COLO829 (cell line): Measurements from ENCODE around the gene DNAH10.

Experiments used
- DNase-seq: peaks from one replicate; pipeline ENCODE4 v3.0.0; 2012; ENCODE audit warnings: low spot score

The DNAH10 gene

DNA sequence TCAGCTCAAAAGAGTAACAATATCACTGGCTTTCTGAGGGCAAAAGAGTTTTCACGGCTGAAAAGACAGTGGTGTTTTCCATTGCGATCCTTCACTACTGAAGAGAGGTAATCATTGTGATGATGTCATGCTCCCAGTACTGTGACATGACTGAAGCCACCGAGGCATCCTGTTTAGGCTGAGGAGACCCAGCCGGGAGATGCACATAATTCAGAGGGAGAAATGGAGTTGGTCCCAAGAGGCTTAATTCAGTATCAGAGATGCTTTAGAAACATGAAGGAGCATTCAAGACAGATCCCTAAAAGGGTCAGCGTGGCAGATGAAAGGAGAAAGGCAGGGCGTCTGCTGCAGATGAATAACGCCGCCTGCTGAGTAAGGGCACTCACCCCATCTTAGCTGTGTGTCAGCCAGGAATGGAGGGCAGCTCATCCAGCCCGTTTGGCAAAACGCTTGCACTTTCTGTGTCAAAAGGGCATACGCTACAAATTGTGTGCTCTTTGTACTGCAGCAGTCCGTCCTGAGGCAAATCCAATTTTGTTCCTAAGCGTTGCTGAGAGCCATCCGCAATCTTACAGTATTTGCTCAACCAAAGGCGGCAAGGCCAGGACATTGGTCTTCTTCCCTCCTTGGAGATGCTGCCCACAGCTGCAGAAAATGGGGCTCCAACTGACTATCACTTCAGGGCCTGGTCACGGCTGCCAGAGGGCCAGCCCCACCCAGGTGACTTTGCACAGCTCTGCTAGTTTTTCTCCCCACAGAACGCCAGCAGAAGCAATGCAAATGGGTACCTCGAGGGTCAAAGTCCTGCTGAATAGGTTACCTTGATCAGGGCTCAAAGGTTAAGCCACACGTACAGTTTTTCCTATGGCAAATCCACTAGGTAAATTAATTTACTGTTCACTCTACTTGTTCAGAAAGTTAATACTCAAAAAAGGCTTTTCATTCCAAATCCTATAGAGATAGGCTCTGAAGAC is 187.0 kb downstream of the DNAH10 start:
- no peak for DNase-seq

DNA sequence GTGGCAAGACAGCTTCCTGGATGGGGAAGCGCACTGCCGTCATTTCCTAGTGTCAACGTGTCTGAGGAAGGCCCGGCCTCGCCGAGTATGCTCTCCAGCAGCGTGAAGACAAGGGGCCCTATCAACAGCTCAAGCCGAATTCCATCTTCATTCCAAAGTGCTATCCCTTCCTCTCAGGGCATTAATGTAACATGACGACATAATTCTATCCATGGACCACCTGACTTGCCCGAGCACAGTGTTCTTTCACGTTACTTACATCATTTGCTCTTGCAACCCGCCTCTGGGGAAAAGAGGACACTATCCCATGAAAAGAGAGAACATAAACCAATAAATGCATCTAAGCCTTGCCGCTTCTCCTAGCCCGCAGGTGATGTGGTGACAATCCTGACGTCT is 187.7 kb downstream of the DNAH10 start:
- no peak for DNase-seq

DNA sequence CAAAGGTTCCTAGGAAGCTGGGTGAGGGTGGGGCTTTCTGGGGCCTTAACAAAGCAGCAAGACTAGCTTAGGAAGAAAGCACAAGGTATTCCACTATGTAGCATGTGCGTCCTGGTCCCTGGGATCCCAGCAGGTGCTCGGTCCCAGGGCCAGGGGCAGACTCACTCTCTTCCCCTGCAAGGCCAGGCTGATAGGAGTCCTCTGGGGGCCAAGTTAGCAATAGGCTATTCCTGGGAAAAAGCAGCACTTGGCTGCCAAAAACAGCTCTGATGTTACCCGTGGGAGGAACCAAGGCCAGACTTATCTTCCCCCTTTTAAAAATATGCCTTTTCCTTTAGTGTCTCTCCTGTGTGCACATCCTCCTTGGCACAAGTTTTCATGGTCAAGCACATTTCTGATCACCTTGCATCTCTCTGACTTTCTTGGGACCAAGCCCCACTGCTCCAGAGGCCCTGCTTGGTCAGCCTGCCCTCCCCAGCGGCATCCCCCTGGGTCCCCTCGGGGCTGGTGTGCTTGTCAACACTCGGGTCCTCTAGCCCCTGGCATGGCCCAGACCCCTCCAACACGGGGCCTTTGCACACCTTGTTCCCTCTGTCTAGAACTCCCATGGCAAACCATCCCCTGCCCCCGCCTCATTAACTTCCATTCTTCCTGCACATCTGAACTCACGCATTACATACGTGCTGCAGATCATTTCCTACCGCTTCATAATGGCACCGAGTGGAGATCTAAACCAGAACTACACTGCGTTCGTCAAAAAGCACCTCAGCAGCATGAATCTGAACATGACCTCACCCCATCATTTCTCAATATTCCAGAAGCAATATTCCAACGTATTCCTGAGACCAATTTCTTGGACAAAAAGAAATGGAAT is 188.6 kb downstream of the DNAH10 start:
- no peak for DNase-seq

DNA sequence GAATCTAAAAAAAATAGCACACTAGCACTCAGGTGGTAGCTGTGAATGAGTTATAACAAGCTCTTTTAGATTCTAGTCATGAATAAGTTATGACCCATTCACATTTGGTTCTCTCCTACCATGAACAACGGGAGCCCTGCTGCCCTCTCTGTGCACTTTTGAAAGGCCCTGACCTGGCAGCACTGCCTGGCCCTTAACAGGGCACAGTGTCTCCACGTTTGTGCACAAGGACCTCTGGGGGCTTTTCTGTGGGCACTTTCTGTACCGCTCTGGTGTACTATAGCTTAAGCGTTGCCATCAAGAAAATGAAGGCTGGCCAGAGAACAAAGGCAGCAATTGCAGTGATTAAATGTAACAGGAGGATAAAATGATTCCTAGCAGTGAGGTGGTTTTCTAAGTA is 189.4 kb downstream of the DNAH10 start:
- DNase-seq: no peak

DNA sequence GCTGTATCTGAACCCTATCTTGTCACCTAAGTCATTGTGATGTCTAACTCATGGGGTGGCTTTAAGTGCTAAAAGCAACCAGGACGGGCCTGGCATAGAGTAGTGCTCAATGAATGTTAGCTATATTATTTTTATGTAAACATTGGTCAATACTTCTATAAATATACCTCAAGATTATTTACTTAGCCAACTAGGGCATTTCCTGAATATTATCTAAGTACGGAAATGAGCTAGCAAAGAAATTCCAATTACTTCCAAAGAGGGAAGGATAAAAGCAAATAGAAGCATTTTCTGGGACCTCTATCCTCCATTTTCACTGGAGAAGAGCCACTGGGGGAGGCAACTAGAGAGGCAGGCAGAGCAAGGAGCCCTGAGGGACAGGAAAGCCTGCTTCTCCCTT is 189.9 kb downstream of the DNAH10 start:
- no peak for DNase-seq

DNA sequence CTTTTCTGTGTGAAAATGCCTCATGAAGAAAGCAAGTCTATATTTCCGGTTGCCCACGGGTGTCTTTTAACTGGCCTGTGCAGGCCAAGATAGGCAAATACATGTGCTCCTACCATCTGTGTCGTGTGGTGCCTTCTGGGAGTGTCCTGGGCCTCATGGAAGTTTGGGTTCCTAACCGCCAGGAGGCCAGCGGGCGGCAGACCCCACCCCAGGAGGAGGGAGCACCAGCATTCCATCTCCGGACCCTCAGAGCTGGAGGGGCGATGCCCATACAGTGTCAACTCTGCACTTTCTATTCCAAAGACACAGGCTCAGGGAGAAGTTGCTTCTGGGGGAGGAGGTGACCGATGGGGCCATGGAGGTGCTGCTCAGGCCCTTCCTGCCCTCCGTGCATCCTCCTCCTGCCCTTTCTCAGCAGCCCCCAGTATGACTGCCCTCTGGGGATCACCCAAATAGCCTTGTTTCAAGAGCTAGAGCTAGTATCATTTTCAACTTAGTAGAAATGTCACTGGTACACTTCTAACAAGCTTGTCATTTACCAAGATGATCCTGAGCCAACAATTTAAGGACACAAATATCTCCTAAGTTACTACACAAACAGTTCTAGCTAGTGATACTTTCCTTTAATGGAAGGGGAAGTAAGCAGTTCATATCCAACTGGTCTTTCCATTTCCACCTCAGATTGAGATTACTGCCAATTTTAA is 192.7 kb downstream of the DNAH10 start:
- DNase-seq: no peak

DNA sequence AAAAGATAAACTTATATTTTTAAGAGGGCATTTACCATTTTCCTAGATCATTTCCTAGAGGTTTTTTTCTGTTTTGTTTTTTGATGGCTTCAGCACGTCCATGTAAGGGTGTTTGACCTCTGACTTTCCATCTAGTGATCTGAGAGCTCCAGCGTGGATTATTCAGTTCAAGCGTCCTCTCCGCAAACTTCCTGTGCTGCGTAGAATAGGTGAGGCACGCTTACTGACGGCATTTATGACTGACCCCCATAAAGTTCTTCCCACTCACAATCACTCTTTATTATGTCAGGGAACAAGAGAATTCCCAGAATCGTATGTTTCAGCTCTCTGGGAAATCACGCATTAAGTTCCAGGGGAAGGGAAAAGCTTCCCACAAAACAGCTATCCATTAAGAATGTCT is 194.1 kb downstream of the DNAH10 start:
- DNase-seq: no peak

DNA sequence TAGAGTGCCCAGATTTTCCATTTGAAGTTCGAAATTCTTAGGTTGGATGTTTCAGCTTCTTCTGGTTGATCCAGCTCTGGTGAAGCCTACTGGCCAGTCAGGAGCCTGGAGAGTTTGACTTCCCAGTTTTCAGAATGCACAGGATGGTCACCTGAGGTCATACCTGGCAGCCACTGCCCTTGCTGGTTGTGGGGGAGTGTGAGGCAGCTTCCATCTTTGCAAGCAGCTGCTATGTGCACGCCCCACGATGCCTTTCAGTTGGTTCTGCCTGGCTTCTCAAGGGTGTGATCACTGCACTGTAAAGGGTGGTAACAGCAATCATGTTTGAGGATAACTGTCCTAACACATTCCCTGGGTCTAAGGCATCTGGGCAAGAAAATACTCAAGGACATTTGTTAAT is 195.1 kb downstream of the DNAH10 start:
- DNase-seq: no peak

DNA sequence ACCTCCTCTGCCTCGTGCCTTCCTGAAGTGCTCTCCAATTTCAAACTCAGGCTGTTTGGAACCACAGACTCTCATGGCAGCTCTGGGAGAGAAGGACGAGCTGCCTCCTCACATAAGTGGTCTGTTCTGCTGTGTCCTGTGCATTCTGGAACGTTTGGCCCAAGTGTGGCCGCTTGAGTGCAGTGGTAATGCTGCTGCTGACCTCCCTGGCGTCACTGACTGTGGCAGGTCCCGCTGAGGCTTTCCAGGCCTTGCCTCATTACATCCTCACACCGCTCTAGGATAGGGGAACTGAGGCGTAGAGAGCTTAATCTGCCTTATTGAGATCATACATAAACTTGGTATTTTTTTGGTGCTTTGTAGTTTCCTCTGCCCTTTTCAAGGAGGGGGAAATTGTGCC is 196.4 kb downstream of the DNAH10 start:
- DNase-seq: no peak

DNA sequence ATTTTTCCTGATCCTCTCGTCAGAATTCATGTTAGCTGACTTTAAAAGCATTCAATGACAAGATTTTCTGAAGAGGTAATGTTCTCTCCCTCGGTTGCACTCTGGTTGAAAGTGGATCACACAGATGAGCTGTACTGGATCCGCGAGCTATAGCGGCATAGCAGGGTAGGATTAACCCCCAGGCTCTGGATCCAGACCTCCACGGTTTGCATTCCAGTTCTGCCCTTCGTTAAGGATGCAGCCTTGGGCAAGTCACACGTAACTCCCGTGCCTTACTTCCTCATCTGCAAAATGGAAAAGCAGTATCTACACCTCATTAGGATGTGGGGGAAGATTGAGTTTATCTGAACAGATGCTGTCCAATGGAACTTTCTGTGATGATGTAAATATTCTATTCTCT is 196.8 kb downstream of the DNAH10 start:
- no peak for DNase-seq

DNA sequence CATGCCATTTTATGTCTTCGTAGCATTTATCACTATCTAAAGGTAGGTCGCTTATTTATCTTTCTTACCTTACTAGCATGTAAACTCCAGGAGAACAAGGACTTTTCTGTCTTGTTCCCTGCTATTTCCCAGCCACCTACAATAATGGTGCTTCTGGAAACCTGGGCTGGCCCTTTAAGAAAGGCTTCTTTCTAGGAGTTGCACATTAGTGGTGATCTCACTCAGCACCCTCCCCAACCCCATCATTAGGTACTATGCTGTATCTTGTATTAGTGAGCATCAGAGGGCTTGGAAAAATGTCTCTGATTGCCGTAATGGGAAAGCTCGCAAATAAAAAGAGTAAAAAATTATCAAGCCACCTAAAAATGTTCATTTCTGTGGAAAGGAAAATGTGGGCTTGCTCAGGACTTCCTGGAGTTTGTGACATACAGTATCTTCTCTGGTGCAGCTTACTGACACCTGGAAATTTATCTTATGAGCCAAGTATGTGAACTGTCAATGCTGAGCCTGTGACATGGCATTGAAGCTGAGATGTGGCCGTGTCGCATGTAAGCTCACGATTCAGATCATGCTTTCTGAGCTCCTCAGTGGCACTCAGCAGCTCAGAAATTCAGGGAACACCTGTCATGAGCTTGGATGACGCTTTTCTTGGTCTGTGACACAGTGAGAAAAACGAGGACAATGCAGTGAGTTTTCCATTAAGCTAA is 198.1 kb downstream of the DNAH10 start:
- no peak for DNase-seq

DNA sequence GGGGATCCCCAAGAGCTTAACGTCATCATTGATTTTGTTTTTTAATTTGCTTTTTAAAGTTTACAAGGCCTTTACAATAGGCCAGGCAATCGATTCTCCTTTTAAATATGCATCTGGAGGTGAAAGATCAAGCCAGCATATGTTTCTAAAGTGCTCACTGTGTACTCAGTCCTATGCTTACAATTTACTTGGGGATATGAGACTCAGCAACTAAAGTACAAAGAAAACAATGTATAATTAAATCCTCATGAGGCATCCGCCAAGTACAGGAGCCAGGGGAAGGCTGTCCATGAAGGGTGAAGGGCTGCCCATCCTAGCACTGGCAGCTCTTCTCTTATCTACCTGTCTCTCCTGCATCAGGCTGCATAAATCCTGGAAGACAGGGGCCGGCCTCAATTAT is 198.8 kb downstream of the DNAH10 start:
- no peak for DNase-seq

DNA sequence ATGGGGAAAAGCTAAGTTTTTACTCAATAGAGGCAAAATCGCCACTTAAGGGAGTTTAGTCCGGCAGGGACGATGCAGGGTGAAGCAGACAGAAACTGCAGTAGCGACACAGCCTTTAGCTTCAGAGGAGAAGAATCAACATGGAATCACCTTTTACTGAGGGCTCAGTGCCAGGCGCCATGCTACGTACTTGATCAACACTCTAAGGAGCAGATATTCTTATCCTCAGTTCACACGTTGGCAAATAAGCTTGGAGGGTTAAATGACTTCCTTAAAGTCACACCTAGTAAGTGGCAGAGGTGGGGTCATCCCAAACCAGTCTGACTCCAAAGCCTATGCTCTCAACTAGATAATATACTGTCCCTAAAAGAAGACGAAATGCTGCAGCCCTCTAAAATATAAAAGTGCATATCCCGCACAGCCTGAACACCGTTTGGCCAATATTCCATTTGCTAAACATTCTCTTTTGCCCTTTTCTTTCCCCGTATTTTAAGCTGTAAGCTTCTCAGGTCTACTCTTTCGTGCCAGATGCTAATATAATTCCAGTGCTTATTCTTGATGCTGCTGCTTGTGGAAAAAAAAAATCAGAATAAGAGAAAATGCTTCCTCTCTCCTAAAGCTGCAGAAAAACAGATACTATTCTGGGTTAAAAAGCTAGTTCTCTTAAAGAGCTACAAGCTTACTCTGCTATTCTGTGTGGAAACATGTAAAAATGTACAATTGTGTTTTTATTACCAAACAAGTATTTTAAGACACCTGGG is 199.7 kb downstream of the DNAH10 start:
- no peak for DNase-seq

DNA sequence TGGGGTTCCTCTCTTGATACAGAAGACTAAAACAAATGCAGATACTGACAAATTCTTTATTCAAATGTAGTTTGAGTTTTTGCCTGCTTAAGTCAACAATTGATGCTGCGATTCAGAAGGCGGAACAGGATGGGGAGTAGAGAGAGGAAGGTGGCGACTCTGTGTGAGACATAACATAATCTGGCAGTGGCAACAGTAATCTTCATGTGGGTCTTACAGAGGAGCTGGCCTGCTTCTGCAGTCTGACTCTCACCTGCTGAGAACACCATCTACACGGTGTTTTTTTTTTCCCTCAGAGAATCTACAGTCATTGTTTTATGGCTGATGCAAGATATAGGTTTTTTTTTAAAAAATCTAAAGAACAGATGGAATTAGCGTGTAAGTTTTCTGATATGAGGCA is 200.4 kb downstream of the DNAH10 start:
- DNase-seq: no peak

DNA sequence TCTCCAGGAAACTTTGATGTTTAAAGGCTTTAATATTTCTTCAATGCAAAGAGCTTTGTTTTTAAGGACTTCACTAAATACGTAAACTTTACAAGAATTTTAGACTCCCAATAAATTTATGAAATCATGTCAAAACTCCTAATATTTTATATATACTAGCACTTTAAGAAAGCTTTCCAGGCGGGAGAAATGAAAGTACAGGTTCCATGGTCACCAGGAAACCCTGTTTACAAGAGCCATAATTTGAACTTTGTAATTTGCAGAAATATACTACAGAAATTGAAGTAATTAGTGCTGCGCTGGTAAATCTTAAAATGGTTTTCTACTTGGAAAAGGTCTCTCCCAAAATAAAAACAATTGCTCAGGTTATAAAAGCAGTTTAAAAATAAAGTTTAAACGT is 201.7 kb downstream of the DNAH10 start:
- no peak for DNase-seq

DNA sequence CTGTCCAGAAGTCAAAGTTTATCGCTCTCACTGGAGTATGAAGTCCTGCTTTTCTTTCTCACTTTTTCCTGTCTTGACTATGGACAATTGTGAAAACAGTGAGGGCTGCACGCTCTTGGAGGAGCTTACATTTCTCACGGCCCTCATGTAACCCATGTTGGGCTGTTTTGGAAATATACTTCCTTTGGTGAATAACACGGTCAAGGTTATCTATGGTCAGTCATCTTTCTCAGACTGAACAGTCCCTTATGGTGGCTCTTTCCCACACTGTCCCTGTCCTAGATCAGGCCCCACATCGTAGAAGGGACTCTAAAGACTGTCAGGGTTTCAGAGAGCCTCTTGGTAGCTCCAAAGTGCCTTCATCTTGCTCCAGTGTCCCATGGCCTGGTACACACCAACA is 203.3 kb downstream of the DNAH10 start:
- DNase-seq: no peak

DNA sequence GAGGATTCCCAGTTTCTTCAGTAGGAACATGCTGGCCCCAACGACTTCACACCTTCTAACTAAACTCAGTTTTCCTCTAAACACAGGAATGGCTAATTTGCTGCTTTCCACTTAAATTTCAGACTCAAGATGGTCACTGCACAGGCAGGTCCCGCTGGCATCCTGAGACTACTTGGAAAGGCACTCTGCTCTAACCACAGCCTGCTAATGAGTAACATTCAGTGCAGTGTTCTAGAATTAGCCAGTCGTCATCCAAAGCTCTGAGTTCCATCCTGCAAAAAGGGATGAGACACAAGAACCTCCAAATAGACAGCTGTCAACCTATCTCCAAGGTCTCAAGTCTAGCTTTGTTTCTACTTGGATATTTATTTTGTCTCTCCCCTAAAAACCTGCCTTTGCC is 204.5 kb downstream of the DNAH10 start:
- no peak for DNase-seq

DNA sequence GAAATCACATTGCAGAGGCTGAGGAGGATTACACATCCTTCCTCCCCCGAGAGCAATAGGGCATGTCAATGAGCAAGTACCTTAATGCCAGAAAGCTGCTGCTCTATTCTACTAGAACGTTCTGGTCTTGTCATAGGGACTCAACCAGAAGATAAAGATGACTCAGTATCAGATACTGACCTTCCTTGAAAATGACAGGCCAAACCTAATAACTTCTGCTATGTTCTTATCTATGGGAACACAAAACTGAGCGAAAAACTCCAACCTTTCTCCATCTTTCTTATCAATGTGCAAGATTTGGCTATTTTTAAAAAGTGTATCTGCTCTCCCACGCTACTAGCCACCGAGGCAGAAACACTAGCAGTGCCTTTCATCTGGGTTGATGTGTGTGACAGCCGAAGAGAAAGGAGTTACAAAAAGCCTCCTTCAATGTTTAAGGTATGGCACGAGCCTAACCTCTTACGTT is 205.1 kb downstream of the DNAH10 start:
- no peak for DNase-seq

DNA sequence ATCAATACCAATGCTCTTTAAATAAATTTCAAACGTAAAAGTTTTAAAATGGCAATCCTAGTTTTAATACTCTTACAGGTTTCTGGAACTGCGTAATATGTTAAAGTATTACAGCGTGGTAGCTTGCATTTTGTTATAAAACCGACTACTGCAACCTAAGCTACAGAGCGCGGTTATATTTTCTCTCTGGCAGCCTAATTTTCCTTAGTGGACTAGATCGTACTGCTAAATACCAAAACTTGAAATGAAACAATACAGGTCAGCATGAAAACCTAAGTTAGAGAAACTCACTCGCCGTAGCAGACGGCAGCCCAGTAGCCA is 209.3 kb downstream of the DNAH10 start:
- no peak for DNase-seq

DNA sequence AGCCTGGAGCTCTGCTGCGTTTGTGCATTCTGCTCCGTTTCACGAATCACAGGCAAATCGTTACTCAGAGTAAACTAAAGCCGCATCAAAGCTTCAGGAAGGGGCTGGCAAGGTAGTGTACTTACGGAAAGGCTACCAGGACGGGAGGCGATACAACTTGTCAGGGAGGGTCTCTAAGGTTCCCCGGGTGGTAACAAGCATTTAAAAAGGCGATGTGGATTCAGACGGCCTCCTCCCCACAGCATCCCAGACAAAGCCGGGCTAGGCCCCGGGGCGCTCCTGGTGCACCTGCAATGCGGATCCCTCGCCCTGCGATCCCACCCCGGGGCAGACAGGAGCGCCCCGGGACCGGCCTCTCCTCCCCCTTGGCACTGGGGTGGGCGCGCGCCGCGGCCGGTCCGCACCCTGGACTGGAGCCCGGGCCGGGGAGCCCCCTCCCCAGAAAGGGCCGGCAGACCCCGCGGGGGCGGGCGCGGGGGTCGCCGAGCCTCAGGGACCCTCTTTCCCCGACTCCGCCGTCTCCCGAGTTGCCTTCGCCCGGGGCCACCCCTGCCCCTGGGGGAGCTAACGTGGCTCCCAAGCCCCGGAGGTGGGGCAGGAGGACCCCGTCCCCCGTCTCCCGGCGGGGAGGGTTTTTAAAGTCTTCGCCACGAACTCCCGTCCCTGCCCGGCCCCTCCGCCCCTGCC is 209.8 kb downstream of the DNAH10 start:
- DNase-seq: no peak
